H9 (cell line): ENCODE measurements around the gene PLXND1. TPM values are rescaled to one million over a fixed set of nuclear protein-coding genes. Genes with fewer than 3 reads are reported as not detected.
A peak's percentile ranks its signal among the peaks of the same experiment; 100 is the strongest.

Source experiments
- DNase-seq: peaks from one replicate; pipeline ENCODE4 v3.0.0-alpha.2; 2017
- H2AFZ ChIP-seq: one replicate; pipeline ENCODE4 v1.6.1; 2013; ENCODE audit warnings: mild to moderate bottlenecking, low read length, control low read depth, moderate library complexity
- H2AK5ac ChIP-seq: 2 replicates; pipeline ENCODE4 v1.6.1; 2013; ENCODE audit warnings: low read length, control low read depth, mixed read lengths; ENCODE audit not compliant: insufficient read length
- H2BK120ac ChIP-seq: one replicate; pipeline ENCODE4 v1.6.1; 2013; ENCODE audit warnings: low read depth, mild to moderate bottlenecking, low read length, control low read depth, inconsistent platforms; ENCODE audit not compliant: poor library complexity, severe bottlenecking
- H2BK12ac ChIP-seq: 2 replicates; pipeline ENCODE4 v1.6.1; 2013; ENCODE audit warnings: low read length, control low read depth, mixed read lengths, low read depth; ENCODE audit not compliant: insufficient read length
- H2BK15ac ChIP-seq: 2 replicates; pipeline ENCODE4 v1.6.1; 2013; ENCODE audit warnings: low read depth, low read length, control low read depth
- H2BK20ac ChIP-seq: one replicate; pipeline ENCODE4 v1.6.1; 2013; ENCODE audit warnings: low read depth, mild to moderate bottlenecking, low read length, control low read depth, inconsistent platforms; ENCODE audit not compliant: poor library complexity, severe bottlenecking
- H2BK5ac ChIP-seq: 2 replicates; pipeline ENCODE4 v1.6.1; 2013; ENCODE audit warnings: low read length, control low read depth, mixed read lengths; ENCODE audit not compliant: insufficient read length
- H3K14ac ChIP-seq: 2 replicates; pipeline ENCODE4 v1.6.1; 2013; ENCODE audit warnings: low read length, control low read depth; ENCODE audit not compliant: insufficient read depth
- H3K18ac ChIP-seq: 2 replicates; pipeline ENCODE4 v1.6.1; 2013; ENCODE audit warnings: low read depth, mild to moderate bottlenecking, mixed read lengths, low read length, control low read depth; ENCODE audit not compliant: insufficient read length
- H3K23ac ChIP-seq: 2 replicates; pipeline ENCODE4 v1.6.1; 2013; ENCODE audit warnings: low read length, control low read depth, mixed read lengths, low read depth; ENCODE audit not compliant: insufficient read length
- H3K23me2 ChIP-seq: 2 replicates; pipeline ENCODE4 v1.6.1; 2013; ENCODE audit warnings: low read depth, mild to moderate bottlenecking, mixed read lengths, low read length, control low read depth; ENCODE audit not compliant: insufficient read length, poor library complexity, severe bottlenecking
- H3K27ac ChIP-seq: 2 replicates; pipeline ENCODE4 v1.5.1; 2013; ENCODE audit warnings: low read length, control low read depth, mixed read lengths, low read depth; ENCODE audit not compliant: insufficient read length
- H3K27me3 ChIP-seq: 2 replicates; pipeline ENCODE4 v1.6.1; 2013; ENCODE audit warnings: low read length, control low read depth, inconsistent platforms; ENCODE audit not compliant: insufficient read depth
- H3K4ac ChIP-seq: 2 replicates; pipeline ENCODE4 v1.6.1; 2013; ENCODE audit warnings: low read depth, mild to moderate bottlenecking, control low read depth, inconsistent platforms, low read length, moderate library complexity
- H3K4me1 ChIP-seq: 2 replicates; pipeline ENCODE4 v1.6.1; 2013; ENCODE audit warnings: low read length, control low read depth, inconsistent platforms; ENCODE audit not compliant: insufficient read depth
- H3K4me2 ChIP-seq: 2 replicates; pipeline ENCODE4 v1.6.1; 2013; ENCODE audit warnings: low read length, control low read depth, mixed read lengths; ENCODE audit not compliant: insufficient read length, insufficient read depth
- H3K56ac ChIP-seq: 2 replicates; pipeline ENCODE4 v1.6.1; 2013; ENCODE audit warnings: low read depth, mild to moderate bottlenecking, mixed read lengths, low read length, control low read depth; ENCODE audit not compliant: insufficient read length
- H3K79me1 ChIP-seq: 2 replicates; pipeline ENCODE4 v1.6.1; 2013; ENCODE audit warnings: low read depth, mild to moderate bottlenecking, moderate library complexity, low read length, control low read depth, inconsistent platforms; ENCODE audit not compliant: insufficient read depth, poor library complexity, severe bottlenecking
- H3K79me2 ChIP-seq: 2 replicates; pipeline ENCODE4 v1.6.1; 2013; ENCODE audit warnings: low read length, control low read depth, inconsistent platforms; ENCODE audit not compliant: insufficient read depth
- H3K9ac ChIP-seq: 2 replicates; pipeline ENCODE4 v1.6.1; 2013; ENCODE audit warnings: low read length, control low read depth, mixed read lengths; ENCODE audit not compliant: insufficient read length; ENCODE audit errors: extremely low read depth
- H3K9me3 ChIP-seq: one replicate; pipeline ENCODE4 v1.6.1; 2013; ENCODE audit warnings: low read depth, low read length, inconsistent platforms; ENCODE audit not compliant: control insufficient read depth
- H3T11ph ChIP-seq: one replicate; pipeline ENCODE4 v1.6.1; 2013; ENCODE audit warnings: mild to moderate bottlenecking, low read length, control low read depth, inconsistent platforms
- H4K20me1 ChIP-seq: one replicate; pipeline ENCODE4 v1.6.1; 2013; ENCODE audit not compliant: control insufficient read depth, insufficient read length, insufficient read depth
- H4K5ac ChIP-seq: 2 replicates; pipeline ENCODE4 v1.6.1; 2013; ENCODE audit warnings: low read depth, mild to moderate bottlenecking, mixed read lengths, low read length, control low read depth; ENCODE audit not compliant: insufficient read length
- H4K8ac ChIP-seq: replicated peaks from 2 replicates; pipeline ENCODE4 v1.6.1; 2013; ENCODE audit warnings: low read length, control low read depth, mixed read lengths, low read depth; ENCODE audit not compliant: insufficient read length
- H4K91ac ChIP-seq: 2 replicates; pipeline ENCODE4 v1.6.1; 2013; ENCODE audit warnings: low read depth, mild to moderate bottlenecking, moderate library complexity, mixed read lengths, low read length, control low read depth; ENCODE audit not compliant: insufficient read length
- H3K27ac Mint-ChIP-seq, 3 experiments: 2 replicates in 2 of 3; 3 replicates in 1 of 3; pipeline ENCODE4 v1.8.0; 2020 to 2021; ENCODE audit warnings: mixed read lengths in 3 of 3, mild to moderate bottlenecking in 1 of 3, moderate library complexity in 1 of 3
- H3K27me3 Mint-ChIP-seq: 2 replicates; pipeline ENCODE4 v1.8.0; 2021; ENCODE audit warnings: low read depth, mild to moderate bottlenecking, moderate library complexity, mixed read lengths
- H3K36me3 Mint-ChIP-seq, 3 experiments: 2 replicates in 2 of 3; 3 replicates in 1 of 3; pipeline ENCODE4 v1.8.0; 2020 to 2021; ENCODE audit warnings: low read depth in 3 of 3, mixed read lengths in 3 of 3; ENCODE audit not compliant: insufficient read depth in 1 of 3
- H3K4me1 Mint-ChIP-seq, 2 experiments: 2 replicates each; pipeline ENCODE4 v1.8.0; 2020; ENCODE audit warnings: mixed read lengths in 2 of 2
- H3K4me3 Mint-ChIP-seq, 2 experiments: 2 replicates in 1 of 2; 3 replicates in 1 of 2; pipeline ENCODE4 v1.8.0; 2020 to 2021; ENCODE audit warnings: mild to moderate bottlenecking in 2 of 2, mixed read lengths in 2 of 2, moderate library complexity in 1 of 2
- H3K9me3 Mint-ChIP-seq, 2 experiments: 2 replicates in 1 of 2; 3 replicates in 1 of 2; pipeline ENCODE4 v1.8.0; 2020; ENCODE audit warnings: mild to moderate bottlenecking in 2 of 2, mixed read lengths in 2 of 2, moderate library complexity in 1 of 2
- CTCF ChIP-seq: fragments of 200-600 bp; sonication (generic); conservative IDR thresholded peaks from 3 replicates; pipeline ENCODE4 v1.8.0; 2021; ENCODE audit warnings: antibody characterized with exemption, mild to moderate bottlenecking
- WGBS: extraction: QIAGEN DNeasy Blood & Tissue Kit; methylation state at CpG from one replicate; pipeline ENCODE4 v1.1.7; 2013; ENCODE audit warnings: missing lambda C conversion rate, low lambda C conversion rate, mixed read lengths; ENCODE audit not compliant: insufficient read length; ENCODE audit errors: extremely low coverage; 5-methylcytosine and 5-hydroxymethylcytosine counted together
- total RNA-seq: library from RNA; stranded (reverse); gene quantifications from 2 replicates; pipeline ENCODE4 v1.2.1, GENCODE V29; 2021

PLXND1 gene
- total RNA-seq, 1 experiment from 2014 or later, result 50.9 TPM

GRCh38 chr3:129560911-129561594, 45.4 kb downstream of the PLXND1 start:
- H3K4me1 ChIP-seq, result no peaks in the 10 kb centered on the region; the same call in 1 of the 2 replicates
- H3K27ac Mint-ChIP-seq, result peak overlapping the region in 1 of 3 experiments; percentile 40; a peak in 3 of 7 replicates
- H4K8ac ChIP-seq, result no peak overlapping the region
- H3K27me3 ChIP-seq, result no peaks in the 10 kb centered on the region
- TF ChIP-seq CTCF, result no peak
- H2AK5ac ChIP-seq, result no peak overlapping the region
- no peak overlapping the region for H3K23ac ChIP-seq
- H4K20me1 ChIP-seq, result no peaks in the 10 kb centered on the region
- H3K27ac ChIP-seq, result no peak overlapping the region
- H3K4me2 ChIP-seq, result no peak overlapping the region
- H4K5ac ChIP-seq, result no peak overlapping the region
- H2BK15ac ChIP-seq, result no peak overlapping the region
- no peaks in the 10 kb centered on the region for H3K27me3 Mint-ChIP-seq
- no peaks in the 10 kb centered on the region for H3K9me3 ChIP-seq
- no CpG with 5 or more reads among the region's 18 CpGs for WGBS
- no peak overlapping the region for H2BK5ac ChIP-seq
- no peak overlapping the region for H3K14ac ChIP-seq
- H3K36me3 Mint-ChIP-seq, result peaks cover 0 to 30% (median 3%) of the 10 kb centered on the region in 3 experiments; a peak in 2 of 7 replicates
- H3K23me2 ChIP-seq, result no peaks in the 10 kb centered on the region
- no peaks in the 10 kb centered on the region for H3K79me2 ChIP-seq
- H4K91ac ChIP-seq, result no peak overlapping the region
- no peak overlapping the region for H2BK12ac ChIP-seq
- no peaks in the 10 kb centered on the region for H3K9me3 Mint-ChIP-seq
- peak overlapping the region in 1 of 2 experiments; percentile 3; a peak in 1 of 5 replicates for H3K4me3 Mint-ChIP-seq
- H3K9ac ChIP-seq, result no peak overlapping the region
- DNase-seq, result no peak
- H3K18ac ChIP-seq, result no peak overlapping the region
- H3K56ac ChIP-seq, result no peak overlapping the region
- H2BK120ac ChIP-seq, result no peak overlapping the region
- H3K4me1 Mint-ChIP-seq, result peaks cover 18 to 32% of the 10 kb centered on the region in 2 experiments
- H2AFZ ChIP-seq, result no peak overlapping the region
- H3T11ph ChIP-seq, result no peak overlapping the region
- H3K4ac ChIP-seq, result no peak overlapping the region
- no peak overlapping the region for H2BK20ac ChIP-seq
- no peaks in the 10 kb centered on the region for H3K79me1 ChIP-seq
